TTC549 (cell line): Measurements from ENCODE around the gene ZNF428.
"Not testable (repeated sequence)": the region's sequence is repeated elsewhere in the genome, so short reads cannot be mapped to it uniquely, and the experiment has no call there.

Experiments used
- FAIRE-seq: peaks from 2 replicates; lab custom pipeline; 2012; peaks lifted over from hg19 to GRCh38; lab: Jason Lieb, UNC

Gene ZNF428

GRCh38 chr19:43592800-43593350 lies 26.6 kb downstream of the ZNF428 start:
- no peak for FAIRE-seq

- FAIRE-seq: no peak
These were observed 27.3 kb downstream of the ZNF428 start for GRCh38 chr19:43591904-43592772.

- FAIRE-seq: no peak
These were observed 29.8 kb downstream of the ZNF428 start for GRCh38 chr19:43589678-43590077.

DNA sequence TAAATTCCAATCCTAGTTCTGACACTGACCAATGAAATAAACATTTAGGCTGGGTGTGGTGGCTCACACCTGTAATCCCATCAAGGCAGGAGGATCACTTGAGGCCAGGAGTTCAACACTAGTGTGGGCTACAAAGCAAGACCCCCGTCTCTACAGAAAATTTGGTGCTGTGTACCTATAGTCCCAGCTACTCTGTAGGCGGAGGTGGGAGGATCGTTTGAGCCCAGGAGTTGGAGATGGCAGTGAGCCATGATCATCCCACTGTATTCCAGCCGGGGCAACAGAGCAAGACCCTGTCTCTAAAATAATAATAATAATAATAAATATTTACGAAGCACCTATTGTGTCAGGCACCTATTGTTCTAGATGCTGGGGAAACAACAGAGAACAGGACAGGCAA lies 30.2 kb downstream of the ZNF428 start:
- no peak for FAIRE-seq

DNA sequence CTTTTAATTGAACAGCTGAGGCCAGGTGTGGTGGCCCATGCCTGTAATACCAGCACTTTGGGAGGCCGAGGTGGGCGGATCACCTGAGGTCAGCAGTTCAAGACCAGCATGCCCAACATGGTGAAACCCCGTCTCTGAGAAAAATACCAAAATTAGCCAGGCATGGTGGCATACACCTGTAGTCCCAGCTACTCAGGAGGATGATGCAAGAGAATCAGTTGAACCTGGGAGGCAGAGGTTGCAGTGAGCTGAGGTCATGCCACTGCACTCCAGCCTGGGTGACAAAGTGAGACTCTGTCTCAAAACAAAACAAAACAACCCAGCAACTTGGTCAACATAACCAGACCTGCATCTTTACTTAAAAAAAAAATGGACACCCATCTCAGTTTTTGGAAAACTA lies 32.4 kb downstream of the ZNF428 start:
- not testable (repeated sequence) for FAIRE-seq

DNA sequence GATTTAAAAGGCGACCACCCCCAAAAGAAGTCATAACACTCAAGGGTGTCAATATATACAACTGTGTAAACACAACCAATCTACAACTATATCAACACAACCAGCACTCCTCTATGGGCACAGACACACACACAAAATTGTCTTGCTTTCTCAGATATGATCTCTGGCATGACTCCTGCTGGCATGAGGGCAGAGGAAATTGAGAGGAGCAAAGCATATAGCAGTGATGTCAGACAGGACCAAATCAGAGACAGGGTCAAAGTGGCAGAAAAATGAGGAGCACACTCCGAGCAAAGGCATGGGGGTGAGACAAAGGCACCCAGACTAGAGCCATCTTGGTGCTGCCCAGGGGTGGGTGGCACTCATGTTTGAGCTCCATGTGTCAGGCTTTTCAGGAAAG lies 33.1 kb downstream of the ZNF428 start:
- no peak for FAIRE-seq

GRCh38 chr19:43584484-43584883 lies 34.9 kb downstream of the ZNF428 start:
- no peak for FAIRE-seq

GRCh38 chr19:43582495-43582894 lies 36.9 kb downstream of the ZNF428 start:
- no peak for FAIRE-seq

DNA sequence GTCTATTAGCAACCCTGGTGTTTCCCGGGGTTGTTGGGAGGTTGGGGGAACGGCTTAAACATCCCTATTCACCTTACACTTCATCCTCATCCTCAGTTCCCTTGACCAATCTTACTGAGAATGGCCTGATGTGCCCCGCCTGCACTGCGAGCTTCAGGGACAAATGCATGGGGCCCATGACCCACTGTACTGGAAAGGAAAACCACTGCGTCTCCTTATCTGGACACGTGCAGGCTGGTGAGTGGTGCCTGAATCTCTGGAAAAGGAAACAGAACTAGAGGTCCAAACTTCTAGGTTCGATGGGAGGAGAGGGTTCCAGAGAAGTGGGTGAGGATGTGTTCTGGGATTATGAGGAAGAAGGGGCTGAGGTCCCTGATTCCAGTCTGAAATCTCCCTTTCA lies 38.0 kb downstream of the ZNF428 start:
- FAIRE-seq: no peak

DNA sequence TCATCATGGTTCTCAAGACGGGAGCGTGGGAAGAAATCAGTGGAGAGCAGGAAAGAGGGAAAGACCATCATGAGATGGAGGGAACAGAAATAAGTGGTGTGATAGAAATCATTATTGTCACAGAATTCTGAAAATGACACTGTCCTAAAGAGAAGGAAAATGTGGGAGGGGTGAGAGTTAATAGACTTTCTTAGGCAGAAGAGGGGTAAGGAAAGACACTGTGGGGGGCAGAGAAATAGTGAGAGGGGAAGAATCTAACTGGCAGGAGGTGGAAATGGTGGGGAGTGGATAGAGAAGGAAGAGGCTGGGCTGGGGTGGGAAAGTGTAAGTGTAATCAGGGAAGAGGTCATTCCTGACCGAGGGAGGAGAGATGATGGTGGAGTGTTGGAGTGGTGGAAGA lies 40.6 kb downstream of the ZNF428 start:
- no peak for FAIRE-seq

- no peak for FAIRE-seq
These were observed 43.2 kb downstream of the ZNF428 start for GRCh38 chr19:43575955-43576878.

DNA sequence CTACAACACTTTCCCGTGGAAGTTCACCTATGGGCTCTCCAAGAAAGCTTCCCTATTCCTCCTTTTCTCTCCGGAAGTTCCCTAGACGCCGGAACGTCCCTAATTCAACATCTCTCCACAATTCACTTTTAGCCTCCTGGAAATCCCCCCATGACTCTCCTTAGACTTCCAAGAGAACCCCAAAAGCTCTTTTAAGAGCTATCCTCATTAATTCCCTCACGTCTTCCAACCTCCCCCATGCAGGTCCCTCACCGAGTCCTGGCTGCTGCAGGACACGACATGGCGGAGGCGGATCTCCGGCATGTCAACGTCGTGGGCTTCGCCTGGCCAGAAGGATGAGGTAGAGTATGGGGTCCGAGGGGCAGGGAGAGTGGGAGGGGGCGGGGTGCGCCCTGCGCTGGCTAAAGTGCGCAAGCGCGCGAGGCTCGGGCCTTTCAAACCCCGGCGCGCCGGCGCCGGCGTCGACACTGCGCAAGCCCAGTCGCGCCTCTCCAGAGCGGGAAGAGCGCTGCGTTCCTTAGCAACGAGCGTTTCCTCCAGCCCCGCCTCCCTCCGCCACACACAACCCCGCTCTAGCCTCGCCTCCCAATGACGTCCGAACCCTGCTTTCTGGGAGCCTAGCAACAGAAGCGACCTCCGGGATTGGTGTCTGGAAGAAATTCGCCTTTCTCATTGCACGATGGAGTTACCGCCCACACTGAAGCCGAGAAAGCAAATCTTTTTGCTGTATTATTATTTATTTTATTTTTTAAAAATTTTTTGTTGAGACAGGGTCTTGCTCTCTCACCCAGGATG lies 44.1 kb downstream of the ZNF428 start, which contains the start of the genes PINLYP and XRCC1:
Gene PINLYP, plus strand, starts transcription at position 646 of the 795 bp plus-strand sequence. CDS start 1,391 bp downstream, outside the sequence.
Gene XRCC1, minus strand, starts transcription at position 372 of the 795 bp plus-strand sequence. Its CDS starts 69 bp downstream, at position 303.
- FAIRE-seq: peak; percentile 98

GRCh38 chr19:43574424-43575155 lies 44.8 kb downstream of the ZNF428 start:
- FAIRE-seq: no peak

- no peak for FAIRE-seq
These were observed 47.2 kb downstream of the ZNF428 start for GRCh38 chr19:43572171-43572588.

- FAIRE-seq: no peak
These were observed 49.1 kb downstream of the ZNF428 start for GRCh38 chr19:43570174-43570791.

- no peak for FAIRE-seq
These were observed 49.8 kb downstream of the ZNF428 start for GRCh38 chr19:43569657-43570056.

- FAIRE-seq: no peak
These were observed 54.6 kb downstream of the ZNF428 start for GRCh38 chr19:43564800-43565199.

- no peak for FAIRE-seq
These were observed 55.5 kb downstream of the ZNF428 start for GRCh38 chr19:43563816-43564457.

GRCh38 chr19:43562698-43563241 lies 56.7 kb downstream of the ZNF428 start:
- FAIRE-seq: no peak

- no peak for FAIRE-seq
These were observed 57.2 kb downstream of the ZNF428 start for GRCh38 chr19:43562226-43562697.
